Glutamatergic neuron (in vitro differentiated cells): Measurements from ENCODE around the gene TNIP1. TPM values are rescaled to one million over a fixed set of nuclear protein-coding genes. Genes with fewer than 3 reads are reported as not detected.

ENCODE experiments used
- DNase-seq: peaks from one replicate; pipeline ENCODE4 v3.0.0; 2022
- H3K27ac Mint-ChIP-seq: one replicate; pipeline ENCODE4 v1.8.0; 2020; ENCODE audit warnings: mild to moderate bottlenecking, mixed read lengths, inconsistent platforms; ENCODE audit not compliant: unreplicated experiment
- H3K27me3 Mint-ChIP-seq: one replicate; pipeline ENCODE4 v1.8.0; 2020; ENCODE audit warnings: mild to moderate bottlenecking, moderate library complexity, mixed read lengths, inconsistent platforms; ENCODE audit not compliant: unreplicated experiment
- H3K36me3 Mint-ChIP-seq: one replicate; pipeline ENCODE4 v1.8.0; 2020; ENCODE audit warnings: mild to moderate bottlenecking, mixed read lengths, inconsistent platforms; ENCODE audit not compliant: unreplicated experiment
- H3K4me1 Mint-ChIP-seq: one replicate; pipeline ENCODE4 v1.8.0; 2020; ENCODE audit warnings: mild to moderate bottlenecking, low read depth, mixed read lengths, inconsistent platforms; ENCODE audit not compliant: unreplicated experiment
- H3K4me3 Mint-ChIP-seq: one replicate; pipeline ENCODE4 v1.8.0; 2020; ENCODE audit warnings: mild to moderate bottlenecking, mixed read lengths, inconsistent platforms; ENCODE audit not compliant: unreplicated experiment
- H3K9me3 Mint-ChIP-seq: one replicate; pipeline ENCODE4 v1.8.0; 2020; ENCODE audit warnings: mild to moderate bottlenecking, moderate library complexity, mixed read lengths, inconsistent platforms; ENCODE audit not compliant: unreplicated experiment
- CTCF ChIP-seq: fragments of 200-600 bp; sonication (generic); IDR thresholded peaks from one replicate; pipeline ENCODE4 v1.5.0; 2021; ENCODE audit not compliant: partially characterized antibody, unreplicated experiment
- total RNA-seq: library from RNA; stranded (reverse); fragmentation: NEBNext Ultra II Directional; extraction: Animal tissue kit (Norgen Biotek cat#: 25700); gene quantifications from one replicate; pipeline ENCODE4 v1.2.1, GENCODE V29; 2021; ENCODE audit not compliant: unreplicated experiment

The TNIP1 gene
- total RNA-seq, 1 donor from 2014 or later = 34.1 TPM

GRCh38 chr5:151005187-151005949 lies 75.5 kb downstream of the TNIP1 start:
- no peaks in the 10 kb centered on the region for H3K36me3 Mint-ChIP-seq
- H3K4me1 Mint-ChIP-seq = no peaks in the 10 kb centered on the region
- H3K9me3 Mint-ChIP-seq = no peaks in the 10 kb centered on the region
- DNase-seq = no peak
- H3K27ac Mint-ChIP-seq = no peak overlapping the region
- no peak for TF ChIP-seq CTCF
- H3K4me3 Mint-ChIP-seq = no peak overlapping the region
- H3K27me3 Mint-ChIP-seq = no peaks in the 10 kb centered on the region

- Mint-ChIP-seq H3K4me3 (no peak overlapping the region), H3K4me1 (peaks cover 4% of the 10 kb centered on the region), H3K9me3 (no peaks in the 10 kb centered on the region), H3K27ac (no peak overlapping the region), H3K36me3 (no peaks in the 10 kb centered on the region), H3K27me3 (peaks cover 2% of the 10 kb centered on the region)
- TF ChIP-seq CTCF = no peak
- DNase-seq = no peak
These were observed 76.3 kb downstream of the TNIP1 start for GRCh38 chr5:151004499-151004898.

- DNase-seq = no peak
- H3K27ac Mint-ChIP-seq = no peak overlapping the region
- TF ChIP-seq CTCF = no peak
- no peaks in the 10 kb centered on the region for H3K36me3 Mint-ChIP-seq
- peaks cover 2% of the 10 kb centered on the region for H3K27me3 Mint-ChIP-seq
- no peak overlapping the region for H3K4me3 Mint-ChIP-seq
- H3K4me1 Mint-ChIP-seq = peaks cover 7% of the 10 kb centered on the region
- H3K9me3 Mint-ChIP-seq = no peaks in the 10 kb centered on the region
These were observed 77.4 kb downstream of the TNIP1 start for GRCh38 chr5:151003503-151003860.

- no peak overlapping the region for H3K4me3 Mint-ChIP-seq
- H3K9me3 Mint-ChIP-seq = no peaks in the 10 kb centered on the region
- no peaks in the 10 kb centered on the region for H3K36me3 Mint-ChIP-seq
- no peak overlapping the region for H3K27ac Mint-ChIP-seq
- H3K27me3 Mint-ChIP-seq = peaks cover 2% of the 10 kb centered on the region
- no peak for DNase-seq
- peaks cover 7% of the 10 kb centered on the region for H3K4me1 Mint-ChIP-seq
- no peak for TF ChIP-seq CTCF
These were observed 77.9 kb downstream of the TNIP1 start for GRCh38 chr5:151002681-151003502.

- Mint-ChIP-seq H3K4me3 (no peak overlapping the region), H3K27ac (no peak overlapping the region), H3K4me1 (peaks cover 7% of the 10 kb centered on the region), H3K9me3 (no peaks in the 10 kb centered on the region), H3K27me3 (peaks cover 2% of the 10 kb centered on the region), H3K36me3 (peaks cover 6% of the 10 kb centered on the region)
- no peak for DNase-seq
- peak; percentile 37 for TF ChIP-seq CTCF
These were observed 78.6 kb downstream of the TNIP1 start for GRCh38 chr5:151002250-151002649.
